Stimulated activated CD8-positive, alpha-beta memory T cell treated with anti-CD3 and anti-CD28 coated beads, Interleukin-2, amount 100 ng/mL, for 1 hour (primary cell): ENCODE data around the gene MUC20.

Source experiments
- DNase-seq, 2 donors: peaks; one replicate each; pipeline ENCODE4 v3.0.0-alpha.2; 2020; ENCODE audit warnings: low read depth in 2 of 2

The MUC20 gene

GRCh38 chr3:195755391-195755790, 34.6 kb downstream of the MUC20 start:
- DNase-seq = no peak

GRCh38 chr3:195755791-195756676, 35.3 kb downstream of the MUC20 start:
- no peak for DNase-seq

- no peak for DNase-seq
Observed at GRCh38 chr3:195757438-195757770, 36.6 kb downstream of the MUC20 start.

- DNase-seq = no peak
Observed at GRCh38 chr3:195757827-195758226, 37.0 kb downstream of the MUC20 start.

- DNase-seq = no peak
Observed at GRCh38 chr3:195758721-195759353, 38.1 kb downstream of the MUC20 start.

GRCh38 chr3:195760345-195761122, 39.8 kb downstream of the MUC20 start:
- no peak for DNase-seq

GRCh38 chr3:195761123-195761566, 40.4 kb downstream of the MUC20 start:
- DNase-seq = no peak

GRCh38 chr3:195761567-195762248, 40.9 kb downstream of the MUC20 start:
- no peak for DNase-seq

- no peak for DNase-seq
Observed at GRCh38 chr3:195762249-195762585, 41.4 kb downstream of the MUC20 start.

- no peak for DNase-seq
Observed at GRCh38 chr3:195762611-195763010, 41.8 kb downstream of the MUC20 start.

- no peak for DNase-seq
Observed at GRCh38 chr3:195763076-195763830, 42.5 kb downstream of the MUC20 start.

- DNase-seq = no peak
Observed at GRCh38 chr3:195763843-195764825, 43.4 kb downstream of the MUC20 start.

GRCh38 chr3:195764961-195765706, 44.4 kb downstream of the MUC20 start:
- no peak for DNase-seq

GRCh38 chr3:195766671-195767070, 45.9 kb downstream of the MUC20 start:
- DNase-seq = no peak

GRCh38 chr3:195767792-195768191, 47.0 kb downstream of the MUC20 start:
- DNase-seq = no peak

- no peak for DNase-seq
Observed at GRCh38 chr3:195768414-195768813, 47.6 kb downstream of the MUC20 start.

GRCh38 chr3:195768831-195769303, 48.1 kb downstream of the MUC20 start:
- DNase-seq = no peak

- DNase-seq = no peak
Observed at GRCh38 chr3:195769551-195769950, 48.8 kb downstream of the MUC20 start.
